Small intestine (tissue), 7 donors: ENCODE measurements around the gene CD83. TPM values are rescaled to one million over a fixed set of nuclear protein-coding genes. Genes with fewer than 3 reads are reported as not detected.

ENCODE experiments used
- DNase-seq, 2 donors: peaks; one replicate each; pipeline versions ENCODE4 v3.0.0 to v3.0.0-alpha.2; 2013
- FAIRE-seq: peaks from 2 replicates; lab custom pipeline; 2012; peaks lifted over from hg19 to GRCh38; lab: Jason Lieb, UNC
- H3K27ac ChIP-seq, 3 donors: one replicate each; pipeline ENCODE4 v1.5.1; 2013; ENCODE audit warnings: low read length in 2 of 3, mild to moderate bottlenecking in 2 of 3, control low read depth in 1 of 3, inconsistent platforms in 1 of 3, low read depth in 1 of 3, moderate library complexity in 1 of 3
- H3K27me3 ChIP-seq, 3 donors: one replicate each; pipeline ENCODE4 v1.6.1; 2013; ENCODE audit warnings: low read length in 3 of 3, inconsistent platforms in 1 of 3; ENCODE audit not compliant: control insufficient read depth in 3 of 3, insufficient read depth in 3 of 3
- H3K36me3 ChIP-seq, 3 donors: one replicate each; pipeline ENCODE4 v1.6.1; 2013; ENCODE audit warnings: low read length in 3 of 3, inconsistent platforms in 1 of 3, low read depth in 1 of 3, mild to moderate bottlenecking in 1 of 3, moderate library complexity in 1 of 3; ENCODE audit not compliant: control insufficient read depth in 3 of 3, insufficient read depth in 2 of 3
- H3K4me1 ChIP-seq, 3 donors: one replicate each; pipeline ENCODE4 v1.6.1; 2013; ENCODE audit warnings: low read length in 2 of 3, inconsistent platforms in 1 of 3, low read depth in 1 of 3, mild to moderate bottlenecking in 1 of 3, moderate library complexity in 1 of 3; ENCODE audit not compliant: control insufficient read depth in 3 of 3, insufficient read depth in 2 of 3
- H3K4me3 ChIP-seq, 3 donors: one replicate each; pipeline ENCODE4 v1.5.1; 2013; ENCODE audit warnings: low read length in 3 of 3, control low read depth in 1 of 3, inconsistent platforms in 1 of 3, low read depth in 1 of 3, mild to moderate bottlenecking in 1 of 3, moderate library complexity in 1 of 3
- H3K9me3 ChIP-seq, 2 donors: one replicate each; pipeline ENCODE4 v1.6.1; 2013; ENCODE audit warnings: low read depth in 1 of 2, low read length in 1 of 2; ENCODE audit not compliant: control insufficient read depth in 2 of 2, insufficient read depth in 1 of 2
- WGBS, 3 donors: extraction: QIAGEN DNeasy Blood & Tissue Kit; methylation state at CpG; one replicate each; pipeline ENCODE4 v1.1.7; 2013; 5-methylcytosine and 5-hydroxymethylcytosine counted together
- polyA plus RNA-seq, 4 donors: library from polyadenylated mRNA; stranded (reverse) in 3 of 4; unstranded in 1 of 4; fragments of 200-250 nt in 3 of 4; fragments of 120-200 nt in 1 of 4; gene quantifications; one replicate each; pipeline versions ENCODE4 v1.2.1 to v1.2.3, GENCODE V29; 2013
- donor health status: healthy with polysubstance abuse.
- donor health status: control.
- donor health status: control.
- donor health status: Bipolar disorder and iron deficiency.
- donor health status: healthy.

The CD83 gene
- polyA plus RNA-seq, 4 donors: 0.45 to 7.7 (median 1.2) TPM

GRCh38 chr6:14095437-14095836, 22.1 kb upstream of the CD83 start:
- Histone ChIP-seq H3K27me3 (no peaks in the 10 kb centered on the region), H3K36me3 (no peaks in the 10 kb centered on the region), H3K4me3 (no peak overlapping the region), H3K27ac (no peak overlapping the region), H3K9me3 (peaks cover 0 to 8% of the 10 kb centered on the region in 2 donors), H3K4me1 (no peaks in the 10 kb centered on the region)
- WGBS, 3 donors: 79 to 91% (median 80%) methylated on average over 6 of the region's 6 CpGs
- DNase-seq (no peak), FAIRE-seq (no peak)

- WGBS, 3 donors: 86 to 92% (median 87%) methylated on average over 3 of the region's 3 CpGs
- Histone ChIP-seq H3K27me3 (peaks cover 0 to 14% (median 2%) of the 10 kb centered on the region in 3 donors), H3K9me3 (peaks cover 0 to 3% of the 10 kb centered on the region in 2 donors), H3K4me3 (no peak overlapping the region), H3K4me1 (no peaks in the 10 kb centered on the region), H3K36me3 (no peaks in the 10 kb centered on the region), H3K27ac (no peak overlapping the region)
- FAIRE-seq (no peak), DNase-seq (no peak)
Measured at GRCh38 chr6:14100138-14100537, 17.4 kb upstream of the CD83 start.

- H3K27ac ChIP-seq: no peak overlapping the region
- no peak overlapping the region for H3K4me3 ChIP-seq
- no peaks in the 10 kb centered on the region for H3K36me3 ChIP-seq
- no peaks in the 10 kb centered on the region for H3K9me3 ChIP-seq
- H3K27me3 ChIP-seq: peaks cover 0 to 14% (median 2%) of the 10 kb centered on the region in 3 donors
- FAIRE-seq (no peak), DNase-seq (no peak)
- 42 to 69% (median 47%) methylated on average over 5 of the region's 5 CpGs for WGBS, 3 donors
- H3K4me1 ChIP-seq: no peaks in the 10 kb centered on the region
Measured at GRCh38 chr6:14100966-14101365, 16.6 kb upstream of the CD83 start.

GRCh38 chr6:14102383-14102782, 15.2 kb upstream of the CD83 start:
- H3K27ac ChIP-seq: no peak overlapping the region
- no peak overlapping the region for H3K4me3 ChIP-seq
- 91 to 98% (median 96%) methylated on average over 3 of the region's 3 CpGs for WGBS, 3 donors
- H3K27me3 ChIP-seq: peaks cover 0 to 14% (median 2%) of the 10 kb centered on the region in 3 donors
- peaks cover 0 to 9% of the 10 kb centered on the region in 2 donors for H3K9me3 ChIP-seq
- H3K36me3 ChIP-seq: no peaks in the 10 kb centered on the region
- FAIRE-seq (no peak), DNase-seq (no peak)
- H3K4me1 ChIP-seq: no peaks in the 10 kb centered on the region

GRCh38 chr6:14105547-14105946, 12.0 kb upstream of the CD83 start:
- H3K27ac ChIP-seq: no peak overlapping the region
- 19 to 76% (median 46%) methylated on average over 1 of the region's 1 CpG for WGBS, 3 donors
- no peak for FAIRE-seq
- DNase-seq: no peak
- H3K36me3 ChIP-seq: no peaks in the 10 kb centered on the region
- no peaks in the 10 kb centered on the region for H3K4me1 ChIP-seq
- no peak overlapping the region for H3K4me3 ChIP-seq
- peaks cover 0 to 14% (median 2%) of the 10 kb centered on the region in 3 donors for H3K27me3 ChIP-seq
- peaks cover 0 to 9% of the 10 kb centered on the region in 2 donors for H3K9me3 ChIP-seq

GRCh38 chr6:14107000-14107399, 10.6 kb upstream of the CD83 start:
- Histone ChIP-seq H3K4me3 (no peak overlapping the region), H3K9me3 (peaks cover 0 to 9% of the 10 kb centered on the region in 2 donors), H3K27ac (no peak overlapping the region), H3K27me3 (peaks cover 0 to 14% (median 2%) of the 10 kb centered on the region in 3 donors), H3K36me3 (no peaks in the 10 kb centered on the region), H3K4me1 (no peaks in the 10 kb centered on the region)
- FAIRE-seq (no peak), DNase-seq (no peak)

GRCh38 chr6:14107711-14108494, 9.7 kb upstream of the CD83 start:
- Histone ChIP-seq H3K9me3 (peaks cover 0 to 9% of the 10 kb centered on the region in 2 donors), H3K27ac (no peak overlapping the region), H3K27me3 (peaks cover 0 to 10% (median 2%) of the 10 kb centered on the region in 3 donors), H3K4me3 (no peak overlapping the region), H3K4me1 (no peaks in the 10 kb centered on the region), H3K36me3 (no peaks in the 10 kb centered on the region)
- WGBS, 3 donors: 89 to 94% (median 92%) methylated on average over 3 to 5 of the region's 5 CpGs
- no peak for DNase-seq
- no peak for FAIRE-seq

GRCh38 chr6:14108571-14109410, 8.8 kb upstream of the CD83 start:
- peaks cover 0 to 7% (median 2%) of the 10 kb centered on the region in 3 donors for H3K27me3 ChIP-seq
- H3K36me3 ChIP-seq: no peaks in the 10 kb centered on the region
- H3K9me3 ChIP-seq: peaks cover 0 to 9% of the 10 kb centered on the region in 2 donors
- DNase-seq (no peak), FAIRE-seq (no peak)
- H3K4me3 ChIP-seq: no peak overlapping the region
- WGBS, 3 donors: 39 to 56% (median 48%) methylated on average over 14 of the region's 14 CpGs
- no peak overlapping the region for H3K27ac ChIP-seq
- no peaks in the 10 kb centered on the region for H3K4me1 ChIP-seq
